Endothelial cell of umbilical vein (primary cell): ENCODE data around the gene MPV17. TPM values are rescaled to one million over a fixed set of nuclear protein-coding genes. Genes with fewer than 3 reads are reported as not detected.

Experiments used
- BruUV-seq: library from RNA; stranded (reverse); fragments of 400-500 nt; replicated peaks from 2 replicates; lab custom pipeline; 2021; lab: Mats Ljungman, UMichigan
- CTCF ChIA-PET: fragments of 300-600, 350-600 bp; sonication (Branson Sonifier 250); formaldehyde crosslinking; loops from one replicate; lab custom pipeline; 2021; ENCODE audit warnings: antibody characterized with exemption, inconsistent platforms; lab: Charles Lee
- POLR2A ChIA-PET: fragments of 300-600, 350-600 bp; sonication (Branson Sonifier 250); formaldehyde crosslinking; loops from one replicate; lab custom pipeline; 2021; ENCODE audit warnings: antibody characterized with exemption, inconsistent platforms; lab: Charles Lee
- DNase-seq: peaks from one replicate; pipeline ENCODE4 v3.0.0-alpha.2; 2011; ENCODE audit warnings: low read depth, low spot score
- FAIRE-seq: peaks from 2 replicates; lab custom pipeline; 2011; peaks lifted over from hg19 to GRCh38; lab: Jason Lieb, UNC
- H2AFZ ChIP-seq: 2 replicates; pipeline ENCODE4 v1.6.0; 2012; ENCODE audit warnings: low read depth, low read length, control low read depth, inconsistent platforms
- H3K27ac ChIP-seq: 2 replicates; pipeline ENCODE4 v1.5.1; 2011; ENCODE audit warnings: low read depth, mild to moderate bottlenecking, control low read depth, low read length, moderate library complexity; ENCODE audit not compliant: insufficient read depth
- H3K27me3 ChIP-seq, 2 experiments: 2 replicates each; pipeline versions ENCODE4 v1.6.0 to v1.6.1; 2011; ENCODE audit warnings: low read length in 2 of 2, mixed read lengths in 1 of 2; ENCODE audit not compliant: control insufficient read depth in 2 of 2, insufficient read depth in 2 of 2
- H3K36me3 ChIP-seq, 2 experiments: 2 replicates in 1 of 2; 3 replicates in 1 of 2; pipeline ENCODE4 v1.5.1; 2011; ENCODE audit warnings: low read length in 2 of 2, mild to moderate bottlenecking in 1 of 2, moderate library complexity in 1 of 2; ENCODE audit not compliant: control insufficient read depth in 2 of 2, insufficient read depth in 2 of 2; ENCODE audit errors: extremely low read depth in 1 of 2
- H3K4me1 ChIP-seq: 3 replicates; pipeline ENCODE4 v1.5.1; 2011; ENCODE audit warnings: mild to moderate bottlenecking, low read length; ENCODE audit not compliant: control insufficient read depth, insufficient read depth; ENCODE audit errors: extremely low read depth
- H3K4me2 ChIP-seq: 2 replicates; pipeline ENCODE4 v1.6.1; 2011; ENCODE audit warnings: low read length, control low read depth, mixed read lengths; ENCODE audit not compliant: insufficient read depth
- H3K4me3 ChIP-seq, 3 experiments: fragments of 200-600 bp in 1 of 3; sonication (generic), shearing (Covaris generic) in 1 of 3; replicated peaks in 1 of 3; 2 replicates each; pipeline ENCODE4 v1.5.1; 2011 to 2016; ENCODE audit warnings: control low read depth in 3 of 3, low read length in 3 of 3, mild to moderate bottlenecking in 2 of 3, inconsistent platforms in 1 of 3, low read depth in 1 of 3, moderate library complexity in 1 of 3; ENCODE audit not compliant: insufficient read depth in 1 of 3
- H3K79me2 ChIP-seq: 2 replicates; pipeline ENCODE4 v1.6.0; 2012; ENCODE audit warnings: low read length, inconsistent platforms; ENCODE audit not compliant: control insufficient read depth, insufficient read depth
- H3K9ac ChIP-seq: replicated peaks from 2 replicates; pipeline ENCODE3; 2011; ENCODE audit warnings: low read length, control low read depth; ENCODE audit not compliant: insufficient read depth; ENCODE audit errors: extremely low read depth
- H3K9me1 ChIP-seq: replicated peaks from 3 replicates; pipeline ENCODE4 v1.6.0; 2011; ENCODE audit warnings: mild to moderate bottlenecking, low read length; ENCODE audit not compliant: control insufficient read depth, insufficient read depth; ENCODE audit errors: extremely low read depth
- H3K9me3 ChIP-seq: replicated peaks from 2 replicates; pipeline ENCODE4 v1.5.1; 2012; ENCODE audit warnings: low read length, inconsistent platforms; ENCODE audit not compliant: control insufficient read depth, insufficient read depth
- H4K20me1 ChIP-seq: replicated peaks from 2 replicates; pipeline ENCODE3; 2011; ENCODE audit warnings: mild to moderate bottlenecking, low read length; ENCODE audit not compliant: control insufficient read depth, insufficient read depth; ENCODE audit errors: extremely low read depth
- EZH2 ChIP-seq: IDR thresholded peaks from 2 replicates; pipeline ENCODE4 v1.6.1; 2012; ENCODE audit warnings: borderline replicate concordance, low read depth, mild to moderate bottlenecking, moderate library complexity, low read length, inconsistent platforms; ENCODE audit not compliant: severe bottlenecking
- FOS ChIP-seq: IDR thresholded peaks from 2 replicates; pipeline ENCODE4 v1.6.1; 2011; ENCODE audit warnings: mild to moderate bottlenecking, low read length, moderate library complexity, borderline replicate concordance; ENCODE audit not compliant: insufficient read depth
- GATA2 ChIP-seq: IDR thresholded peaks from 2 replicates; pipeline ENCODE4 v1.7.0; 2011; ENCODE audit warnings: low read depth, mild to moderate bottlenecking, moderate library complexity, mixed read lengths, low read length; ENCODE audit not compliant: insufficient read length, insufficient read depth
- JUN ChIP-seq: IDR thresholded peaks from 2 replicates; pipeline ENCODE4 v1.6.1; 2011; ENCODE audit warnings: borderline replicate concordance, low read depth; ENCODE audit not compliant: insufficient read length, insufficient read depth
- MYC ChIP-seq: IDR thresholded peaks from one replicate; pipeline ENCODE4 v1.6.1; 2011; ENCODE audit warnings: mild to moderate bottlenecking, low read depth, low read length
- POLR2A ChIP-seq: IDR thresholded peaks from 2 replicates; pipeline ENCODE4 v1.6.1; 2012; ENCODE audit warnings: low read depth, mild to moderate bottlenecking, control low read depth, low read length
- POLR2AphosphoS5 ChIP-seq: IDR thresholded peaks from 2 replicates; pipeline ENCODE4 v1.6.1; 2012; ENCODE audit warnings: low read depth, mild to moderate bottlenecking, control low read depth, low read length, moderate library complexity; ENCODE audit not compliant: insufficient read depth
- dilution Hi-C: fragments of 300-500 bp; cut with MboI; formaldehyde crosslinking; loops from one replicate; pipeline ENCODE4 v1.15.0; 2019; ENCODE audit warnings: low sequenced_read_pairs; ENCODE audit not compliant: extremely low pct_ligation_motif_present
- intact Hi-C: fragments of 100-400 bp; cut with micrococcal nuclease; formaldehyde crosslinking; loops from one replicate; pipeline ENCODE4 v1.10.0; 2022
- polyA plus RNA-seq, 4 experiments: library from polyadenylated mRNA; depleted of rRNA in 3 of 4; stranded (reverse) in 3 of 4; unstranded in 1 of 4; fragments of >200 nt; gene quantifications; 2 replicates each; pipeline versions ENCODE4 v1.2.1 to v1.2.3, GENCODE V29; 2011 to 2012; ENCODE audit warnings: missing spikeins in 1 of 4
- total RNA-seq: library from RNA; stranded (reverse); gene quantifications from 2 replicates; pipeline ENCODE4 v1.2.3, GENCODE V29; 2021
- TF ChIP-seq, protein P1 (sequence below), 2 donors: IDR thresholded peaks; 1 replicate in 1 of 2; 2 replicates in 1 of 2; pipeline ENCODE4 v1.5.1; 2011; ENCODE audit warnings: low read length in 2 of 2, mild to moderate bottlenecking in 2 of 2, moderate library complexity in 2 of 2, control low read depth in 1 of 2, inconsistent platforms in 1 of 2, low read depth in 1 of 2; ENCODE audit not compliant: insufficient read depth in 1 of 2; ENCODE audit errors: extremely low read depth in 1 of 2
- TF ChIP-seq, protein P2 (sequence below): IDR thresholded peaks from 2 replicates; pipeline ENCODE4 v1.6.1; 2011; ENCODE audit not compliant: insufficient read depth, insufficient read length

The MPV17 gene
- total and polyA plus RNA-seq, 2 donors (not counting 3 experiments of a cell fraction or from before 2014, with no cell fraction given), result 74.7 to 267 TPM

DNA sequence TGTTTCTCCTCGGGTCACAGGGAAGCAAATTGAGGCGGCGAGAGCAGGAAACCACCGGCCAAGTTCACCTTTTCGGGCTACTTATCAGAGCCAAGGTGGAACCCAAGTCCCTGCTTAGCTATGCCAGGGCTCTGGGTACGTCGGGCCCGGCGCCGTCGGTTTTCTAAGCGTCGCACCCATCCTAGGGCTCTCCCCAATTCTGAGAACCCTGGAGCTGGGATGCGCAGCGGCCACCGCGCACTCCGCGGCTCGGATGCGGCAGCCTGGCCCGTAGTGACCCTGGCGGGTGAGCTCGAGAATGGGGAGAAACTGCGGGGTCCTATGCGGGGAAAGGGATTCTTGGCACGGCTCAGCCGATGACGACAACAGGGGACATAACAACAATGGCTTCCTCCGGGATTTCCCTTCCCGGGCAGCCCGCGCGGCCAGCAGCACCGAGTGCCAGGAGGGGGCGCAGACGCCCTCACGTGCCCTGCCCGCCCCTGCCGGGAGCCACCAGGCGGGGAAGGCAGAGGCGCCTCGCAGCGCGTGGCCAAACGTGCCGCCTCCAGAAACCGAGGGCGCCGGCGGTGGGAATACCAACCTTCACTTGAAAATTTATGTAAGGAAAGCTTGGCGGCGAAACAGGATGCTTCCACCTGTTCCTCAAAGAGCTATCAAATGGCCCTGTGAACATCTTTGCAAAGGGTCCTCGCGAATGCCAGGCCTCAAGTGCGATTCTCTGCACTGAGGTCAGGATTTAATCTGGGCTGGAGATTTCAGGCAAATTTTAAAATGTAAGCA lies 58.0 kb downstream of the MPV17 start:
- DNase-seq (peak; percentile 87), FAIRE-seq (peak; percentile 91)
- no peaks in the 10 kb centered on the region for H3K36me3 ChIP-seq
- peak overlapping the region; percentile 25 for H3K9ac ChIP-seq
- no peak overlapping the region for H3K27ac ChIP-seq
- no peaks in the 10 kb centered on the region for H3K9me3 ChIP-seq
- H3K4me2 ChIP-seq, result peak overlapping the region; percentile 37
- H3K79me2 ChIP-seq, result no peaks in the 10 kb centered on the region
- dilution Hi-C loops, result no loop called here
- peak overlapping the region in 2 of 3 experiments; percentile 32 to 82 for H3K4me3 ChIP-seq
- peak overlapping the region; percentile 90 for H2AFZ ChIP-seq
- H4K20me1 ChIP-seq, result no peaks in the 10 kb centered on the region
- TSS peak; percentile 15 for BruUV-seq
- peaks cover 19 to 42% of the 10 kb centered on the region in 2 experiments for H3K27me3 ChIP-seq
- peaks cover 22% of the 10 kb centered on the region for H3K4me1 ChIP-seq
- ChIA-PET POLR2A (interaction anchor here (1.5 kb wide), 1 partner anchor 28 kb away, joined by 3 read pairs; no protein-coding TSS in a partner anchor), CTCF (interaction anchor here (0.7 to 6.9 kb wide), 13 partner anchors 9 to 168 kb away, joined by 3 to 143 read pairs (median 5); partner anchors contain the start of genes PREB and TRIM54)
- intact Hi-C loops, result loop anchor here (1.0 to 2.0 kb wide), 4 partner anchors 15 to 38 kb away; no protein-coding TSS in a partner anchor
- TF ChIP-seq MYC, result peak; percentile 19
- TF ChIP-seq POLR2A, result no peak
- no peak for TF ChIP-seq FOS
- no peak for TF ChIP-seq JUN
- TF ChIP-seq GATA2, result no peak
- TF ChIP-seq, protein P1, sequence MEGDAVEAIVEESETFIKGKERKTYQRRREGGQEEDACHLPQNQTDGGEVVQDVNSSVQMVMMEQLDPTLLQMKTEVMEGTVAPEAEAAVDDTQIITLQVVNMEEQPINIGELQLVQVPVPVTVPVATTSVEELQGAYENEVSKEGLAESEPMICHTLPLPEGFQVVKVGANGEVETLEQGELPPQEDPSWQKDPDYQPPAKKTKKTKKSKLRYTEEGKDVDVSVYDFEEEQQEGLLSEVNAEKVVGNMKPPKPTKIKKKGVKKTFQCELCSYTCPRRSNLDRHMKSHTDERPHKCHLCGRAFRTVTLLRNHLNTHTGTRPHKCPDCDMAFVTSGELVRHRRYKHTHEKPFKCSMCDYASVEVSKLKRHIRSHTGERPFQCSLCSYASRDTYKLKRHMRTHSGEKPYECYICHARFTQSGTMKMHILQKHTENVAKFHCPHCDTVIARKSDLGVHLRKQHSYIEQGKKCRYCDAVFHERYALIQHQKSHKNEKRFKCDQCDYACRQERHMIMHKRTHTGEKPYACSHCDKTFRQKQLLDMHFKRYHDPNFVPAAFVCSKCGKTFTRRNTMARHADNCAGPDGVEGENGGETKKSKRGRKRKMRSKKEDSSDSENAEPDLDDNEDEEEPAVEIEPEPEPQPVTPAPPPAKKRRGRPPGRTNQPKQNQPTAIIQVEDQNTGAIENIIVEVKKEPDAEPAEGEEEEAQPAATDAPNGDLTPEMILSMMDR (IDR thresholded peaks at IDR 0.05; ENCODE audit: extremely low read depth in 1 of 2, insufficient read depth in 1 of 2, low read depth in 1 of 2, low read length in 2 of 2), result peak; percentile 90 to 93
- TF ChIP-seq, protein P2, sequence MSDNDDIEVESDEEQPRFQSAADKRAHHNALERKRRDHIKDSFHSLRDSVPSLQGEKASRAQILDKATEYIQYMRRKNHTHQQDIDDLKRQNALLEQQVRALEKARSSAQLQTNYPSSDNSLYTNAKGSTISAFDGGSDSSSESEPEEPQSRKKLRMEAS, result peak; percentile 87
- TF ChIP-seq POLR2AphosphoS5, result peak; percentile 51
- TF ChIP-seq EZH2, result no peak
- no peaks in the 10 kb centered on the region for H3K9me1 ChIP-seq
